ENCODE data around the gene PITHD1.
"Not testable (repeated sequence)": the region's sequence is repeated elsewhere in the genome, so short reads cannot be mapped to it uniquely, and the experiment has no call there.

The PITHD1 gene

DNA sequence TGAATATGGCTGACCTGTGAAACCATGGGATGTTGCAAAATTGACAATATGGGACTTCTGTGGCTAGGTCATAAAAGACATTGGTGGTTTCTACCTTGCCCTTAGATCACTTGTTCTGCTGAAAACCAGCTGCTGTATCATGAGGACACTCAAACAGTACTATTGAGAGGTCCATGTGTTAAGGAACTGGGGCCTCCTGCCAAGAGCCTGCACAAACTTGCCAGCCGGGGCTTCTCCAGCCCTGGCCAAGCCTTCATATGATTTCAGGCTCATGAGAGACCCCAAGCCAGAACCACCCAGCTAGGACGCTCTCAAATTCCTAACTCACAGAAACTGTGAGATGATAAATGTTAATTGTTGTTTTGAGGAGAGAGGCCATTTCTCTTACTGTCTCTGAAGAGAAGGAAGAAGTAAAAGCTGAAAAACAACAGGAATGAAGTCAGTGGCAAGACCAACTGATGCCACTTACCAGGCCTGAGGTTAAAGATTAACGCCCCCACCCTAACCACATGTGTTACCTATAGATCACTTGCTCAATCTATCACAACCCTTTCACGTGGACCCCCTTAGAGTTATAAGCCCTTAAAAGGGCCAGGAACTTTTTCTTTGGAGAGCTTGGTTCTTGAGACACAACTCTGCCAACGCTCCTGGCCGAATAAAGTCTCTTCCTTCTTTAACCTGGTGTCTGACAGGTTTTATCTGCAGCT, 3.9 kb upstream of the PITHD1 start:
- DNase-seq, result no peak

DNA sequence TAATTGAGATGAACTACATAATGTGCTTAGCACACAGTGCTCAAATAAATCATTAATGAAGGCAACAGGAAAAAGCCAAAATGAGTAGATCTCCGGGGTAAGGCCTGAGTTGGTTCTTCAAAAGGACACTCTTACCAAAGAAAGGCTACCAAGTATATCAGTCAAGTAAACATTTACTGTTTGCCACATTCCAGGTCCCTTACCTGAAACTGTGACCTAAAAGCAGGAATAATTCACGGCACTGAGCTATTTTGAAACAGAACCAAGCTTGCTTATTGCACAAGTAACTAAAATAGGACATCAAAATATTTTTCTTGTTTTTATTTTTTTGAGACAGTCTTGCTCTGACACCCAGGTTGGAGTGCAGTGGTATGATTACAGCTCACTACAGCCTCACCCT, 2.0 kb upstream of the PITHD1 start:
- DNase-seq, result no peak

DNA sequence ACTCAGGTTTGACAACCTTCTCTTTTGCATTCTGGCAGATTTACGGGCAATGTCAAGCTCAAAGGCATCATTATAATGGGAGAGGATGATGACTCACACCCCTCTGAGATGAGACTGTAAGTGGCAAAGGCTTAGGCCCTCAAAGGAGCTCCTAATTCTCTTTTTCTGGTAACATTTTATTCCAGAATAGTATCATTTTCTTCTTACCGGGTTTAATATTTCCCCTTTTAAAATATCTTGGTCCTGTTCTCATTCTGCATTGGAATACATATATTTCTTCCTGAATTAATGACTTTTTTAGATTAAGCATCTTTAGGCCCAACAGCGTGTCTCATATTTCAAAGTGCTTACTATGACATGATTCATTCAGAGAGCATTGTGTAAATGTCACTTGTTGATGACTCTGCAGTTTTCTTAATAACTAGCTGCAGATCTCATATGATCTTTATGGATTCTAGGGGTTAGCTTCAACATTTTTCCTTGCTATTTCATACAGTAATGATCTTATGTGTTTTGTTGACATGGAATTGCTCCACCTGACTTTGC, 1.7 kb downstream of the PITHD1 start:
- DNase-seq, result no peak

DNA sequence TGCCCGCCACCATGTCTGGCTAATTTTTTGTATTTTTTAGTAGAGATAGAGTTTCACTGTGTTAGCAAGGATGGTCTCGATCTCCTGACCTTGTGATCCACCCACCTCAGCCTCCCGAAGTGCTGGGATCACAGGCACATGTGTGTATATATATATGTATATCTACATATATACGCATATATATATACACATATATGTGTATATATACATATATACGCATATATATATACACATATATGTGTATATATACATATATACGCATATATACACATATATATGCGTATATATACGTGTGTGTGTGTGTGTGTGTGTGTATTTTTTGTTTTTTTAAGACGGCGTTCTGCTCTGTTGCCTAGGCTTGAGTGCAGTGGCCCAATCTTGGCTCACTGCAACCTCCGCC, 4.9 kb downstream of the PITHD1 start:
- not testable (repeated sequence) for DNase-seq

DNA sequence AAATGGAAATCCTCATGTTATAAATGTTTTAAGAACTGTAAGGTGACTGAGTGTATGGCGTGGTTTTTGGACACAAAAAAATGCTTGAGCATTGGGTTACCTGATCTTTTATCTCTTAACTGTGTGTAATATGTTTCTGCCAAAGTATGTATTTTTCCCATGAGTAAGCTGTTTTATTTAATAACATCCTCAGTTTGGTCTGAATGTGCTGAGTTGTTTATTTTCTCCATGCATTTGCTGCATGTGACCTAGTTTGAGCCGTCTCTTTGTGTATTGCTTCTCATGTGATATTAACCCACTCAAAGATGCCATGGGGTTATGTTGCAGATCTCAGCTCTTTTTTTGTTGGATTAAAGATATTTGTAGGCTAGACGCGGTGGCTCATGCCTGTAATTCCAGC, 6.6 kb downstream of the PITHD1 start:
- no peak for DNase-seq

DNA sequence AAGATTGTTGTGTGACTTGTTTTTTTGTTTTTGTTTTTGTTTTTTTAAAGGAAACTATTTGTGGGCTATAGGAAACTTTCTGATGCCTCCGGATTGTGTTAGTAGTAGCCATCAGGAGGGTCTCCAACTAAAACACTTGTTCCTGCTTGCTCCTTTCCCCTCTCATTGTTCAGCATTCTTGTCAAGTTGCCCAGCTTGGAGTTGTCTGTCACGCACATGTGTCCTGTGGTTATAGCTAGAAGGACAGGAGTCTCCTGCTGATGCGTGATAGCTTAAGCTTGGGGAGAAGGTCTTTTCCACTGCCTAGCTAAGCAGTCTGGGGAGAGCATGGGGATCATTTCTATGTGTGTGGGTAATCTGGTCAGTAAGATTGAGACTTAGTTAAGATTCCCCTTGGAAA, 9.5 kb downstream of the PITHD1 start:
- no peak for DNase-seq

DNA sequence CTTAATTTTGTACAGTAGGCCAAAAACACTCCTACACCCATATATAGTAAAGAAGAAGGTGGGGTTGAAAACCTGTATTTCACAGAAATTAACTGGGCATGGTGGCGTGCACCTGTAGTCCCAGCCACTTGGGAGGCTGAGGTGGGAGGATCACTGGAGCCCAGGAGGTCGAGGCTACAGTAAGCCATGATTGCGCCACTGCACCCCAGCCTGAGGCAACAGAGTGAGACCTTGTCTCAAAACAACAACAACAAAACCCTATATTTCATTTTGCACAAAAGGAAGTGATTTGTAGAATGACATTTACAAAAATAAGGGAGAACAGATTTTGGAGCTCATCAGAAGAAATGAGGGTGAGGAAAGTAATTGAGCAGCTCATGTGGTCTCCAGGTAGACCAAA, 10.5 kb downstream of the PITHD1 start:
- DNase-seq, result no peak

DNA sequence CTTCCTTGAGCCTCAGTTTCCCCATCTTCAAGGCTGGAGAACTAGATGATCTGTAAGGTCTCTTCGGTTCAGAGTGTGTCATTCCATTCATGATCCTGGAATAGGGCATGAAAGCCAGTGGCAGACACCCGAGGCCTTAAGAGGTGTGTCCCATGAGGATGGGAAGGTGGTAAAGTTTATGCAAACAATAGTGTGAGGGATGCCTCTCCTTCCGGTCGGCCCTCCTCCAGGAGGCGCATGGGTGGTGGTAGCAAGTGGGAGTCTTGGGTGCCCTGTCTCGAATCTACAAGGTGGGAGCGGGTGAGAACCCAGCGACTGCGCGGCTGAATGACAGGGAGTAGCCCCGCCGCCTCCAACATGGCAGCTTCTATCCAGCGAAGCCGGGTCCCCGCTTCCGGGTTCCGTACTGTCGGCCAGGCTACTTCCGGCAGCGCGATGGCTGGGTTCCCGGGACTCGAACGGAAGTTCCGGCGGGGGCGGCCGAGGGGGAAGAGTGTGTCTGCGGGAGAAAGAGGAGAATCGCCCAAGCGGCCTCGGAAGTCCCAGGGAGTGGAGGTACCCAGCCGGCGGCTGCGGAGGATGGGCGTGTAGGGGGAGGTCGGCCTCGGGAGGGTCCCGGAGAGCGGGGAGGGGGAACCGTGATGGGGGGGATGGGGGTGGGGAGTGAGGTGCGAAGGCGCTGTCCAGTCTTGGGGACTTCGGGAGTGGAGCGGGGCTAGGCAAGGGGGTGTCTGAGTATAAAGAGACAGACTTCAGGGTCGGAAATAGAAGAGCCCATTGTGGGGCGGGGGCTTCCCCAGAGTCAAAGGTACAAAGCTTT, 12.7 kb downstream of the PITHD1 start, which contains the start of gene LYPLA2:
Gene LYPLA2 (plus strand): TSS at position 450 of the 820 bp plus-strand sequence. CDS start 1,538 bp downstream, outside the sequence.
- DNase-seq, result peak; percentile 78

DNA sequence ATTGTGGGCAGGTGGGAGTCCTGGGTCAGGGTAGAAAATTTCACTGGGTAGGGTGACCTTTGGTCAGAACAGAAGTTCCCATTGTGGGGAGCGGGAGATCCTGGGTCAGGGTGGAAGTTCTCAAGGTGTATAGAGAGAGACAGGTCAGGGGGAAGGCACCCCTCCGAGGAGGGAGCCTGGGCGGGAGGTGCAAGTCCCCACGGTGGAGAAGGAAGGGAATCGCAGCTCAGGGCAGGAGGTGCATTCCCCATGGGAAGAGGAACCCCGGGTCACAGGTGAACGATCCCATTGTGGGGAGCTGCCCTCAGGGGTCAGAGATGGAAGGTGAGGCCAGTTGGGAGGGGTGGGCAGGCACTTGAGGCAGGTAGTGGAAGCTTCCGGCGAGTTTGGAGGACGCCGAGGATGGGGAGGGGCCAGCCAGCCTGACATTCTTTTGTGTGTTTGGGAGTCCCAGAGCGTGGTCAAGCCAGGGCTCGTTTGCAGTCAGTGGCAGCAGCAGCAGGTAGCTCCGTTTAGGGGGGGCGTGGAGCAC, 13.4 kb downstream of the PITHD1 start:
- no peak for DNase-seq

DNA sequence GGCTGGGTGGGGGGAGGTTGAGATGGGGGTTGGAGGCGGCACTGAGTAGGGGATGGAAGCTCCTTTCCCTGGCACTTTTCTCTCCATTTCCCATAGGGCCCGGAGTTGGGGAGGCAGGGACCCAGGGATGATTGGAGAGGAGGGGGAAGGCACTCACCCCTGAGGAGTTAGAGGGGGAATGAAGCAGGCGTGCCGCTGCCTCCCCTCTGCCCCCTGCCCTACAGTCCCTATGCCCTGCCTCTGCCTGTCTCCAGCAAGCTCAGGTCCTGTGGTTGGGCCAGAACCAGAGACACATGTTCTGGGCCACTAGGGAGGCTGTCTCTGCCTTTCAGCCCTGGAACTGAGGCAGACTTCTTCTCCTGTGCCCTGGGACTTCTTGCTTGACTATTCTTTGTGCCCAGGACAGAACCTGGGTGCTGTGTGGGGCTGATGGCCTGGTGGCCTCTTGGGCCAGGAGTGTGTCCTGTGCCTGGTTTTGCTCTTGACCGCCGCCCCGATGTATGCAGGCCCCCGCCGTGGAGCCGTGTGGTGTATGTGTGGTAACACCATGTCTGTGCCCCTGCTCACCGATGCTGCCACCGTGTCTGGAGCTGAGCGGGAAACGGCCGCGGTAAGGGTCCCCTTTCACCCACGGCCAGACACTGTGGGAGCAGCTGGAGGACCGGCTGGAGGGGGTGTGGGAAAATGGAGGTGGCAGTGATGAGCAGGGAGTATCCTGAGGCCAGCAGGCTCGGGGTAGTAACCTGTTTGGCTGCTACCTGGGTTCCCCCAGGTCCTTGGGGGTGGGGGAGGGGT, 14.1 kb downstream of the PITHD1 start:
- DNase-seq, result no peak

DNA sequence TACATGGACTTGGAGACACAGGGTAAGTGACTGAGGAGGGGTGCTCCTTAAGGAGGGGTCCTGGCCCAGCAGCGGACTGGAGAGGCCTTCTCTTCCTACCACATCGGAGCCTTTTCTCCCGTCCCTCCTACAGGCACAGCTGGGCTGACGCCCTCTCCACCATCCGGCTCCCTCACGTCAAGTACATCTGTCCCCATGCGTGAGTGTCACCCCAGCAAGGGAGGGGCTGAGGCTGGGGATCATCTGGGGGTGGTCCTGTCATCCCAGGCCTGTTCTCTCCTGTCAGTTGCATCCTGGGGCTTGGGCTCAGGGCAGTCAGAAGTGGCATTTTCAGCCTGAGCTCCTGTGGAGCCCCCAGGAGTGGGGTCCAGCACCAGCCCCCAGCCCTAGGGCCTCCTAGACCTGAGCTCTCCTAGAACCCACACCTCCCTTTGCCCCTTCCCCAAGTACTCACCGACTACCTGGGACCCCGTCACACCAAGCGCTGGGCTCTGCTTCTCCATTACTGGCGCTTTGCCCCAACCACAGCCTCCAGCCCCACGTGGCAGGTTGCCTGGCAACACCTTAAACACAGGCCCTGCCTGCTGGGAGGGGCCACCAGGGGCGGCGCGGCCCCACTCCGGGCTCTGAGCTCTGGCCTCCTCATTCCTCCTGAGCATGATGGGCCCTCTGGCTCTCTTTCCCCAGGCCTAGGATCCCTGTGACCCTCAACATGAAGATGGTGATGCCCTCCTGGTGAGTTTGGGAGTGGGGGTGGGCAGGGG, 15.0 kb downstream of the PITHD1 start:
- DNase-seq, result no peak

DNA sequence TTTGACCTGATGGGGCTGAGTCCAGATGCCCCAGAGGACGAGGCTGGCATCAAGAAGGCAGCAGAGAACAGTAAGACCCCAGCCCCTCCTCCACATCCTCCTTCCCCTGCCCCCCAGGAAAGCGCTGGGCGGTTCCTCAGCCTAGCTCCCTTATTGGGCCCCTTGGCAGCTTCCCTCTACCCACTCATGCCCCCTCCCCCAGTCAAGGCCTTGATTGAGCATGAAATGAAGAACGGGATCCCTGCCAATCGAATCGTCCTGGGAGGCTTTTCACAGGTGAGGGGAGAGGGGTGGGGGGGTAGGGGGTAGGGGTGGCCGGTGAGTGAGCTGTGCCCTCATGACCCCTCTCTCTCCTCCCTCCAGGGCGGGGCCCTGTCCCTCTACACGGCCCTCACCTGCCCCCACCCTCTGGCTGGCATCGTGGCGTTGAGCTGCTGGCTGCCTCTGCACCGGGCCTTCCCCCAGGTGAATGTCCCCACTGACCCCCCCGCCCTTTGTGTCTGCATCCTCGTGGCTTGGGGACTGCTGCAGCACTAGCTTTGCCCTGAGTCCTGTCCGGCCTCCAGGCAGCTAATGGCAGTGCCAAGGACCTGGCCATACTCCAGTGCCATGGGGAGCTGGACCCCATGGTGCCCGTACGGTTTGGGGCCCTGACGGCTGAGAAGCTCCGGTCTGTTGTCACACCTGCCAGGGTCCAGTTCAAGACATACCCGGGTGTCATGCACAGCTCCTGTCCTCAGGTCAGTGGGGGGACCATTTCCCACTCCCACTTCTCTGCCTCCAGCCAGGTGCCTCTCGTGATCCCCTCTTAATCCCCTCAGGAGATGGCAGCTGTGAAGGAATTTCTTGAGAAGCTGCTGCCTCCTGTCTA, 15.9 kb downstream of the PITHD1 start:
- DNase-seq, result no peak

DNA sequence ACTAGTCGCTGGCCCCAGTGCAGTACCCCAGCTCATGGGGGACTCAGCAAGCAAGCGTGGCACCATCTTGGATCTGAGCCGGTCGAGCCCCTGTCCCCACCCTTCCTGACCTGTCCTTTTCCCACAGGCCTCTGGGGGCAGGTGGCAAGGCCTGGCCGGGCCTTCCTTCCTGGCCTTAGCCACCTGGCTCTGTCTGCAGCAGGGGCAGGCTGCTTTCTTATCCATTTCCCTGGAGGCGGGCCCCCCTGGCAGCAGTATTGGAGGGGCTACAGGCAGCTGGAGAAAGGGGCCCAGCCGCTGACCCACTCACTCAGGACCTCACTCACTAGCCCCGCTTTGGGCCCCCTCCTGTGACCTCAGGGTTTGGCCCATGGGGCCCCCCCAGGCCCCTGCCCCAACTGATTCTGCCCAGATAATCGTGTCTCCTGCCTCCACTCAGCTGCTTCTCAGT, 16.5 kb downstream of the PITHD1 start:
- DNase-seq, result not testable (repeated sequence)

DNA sequence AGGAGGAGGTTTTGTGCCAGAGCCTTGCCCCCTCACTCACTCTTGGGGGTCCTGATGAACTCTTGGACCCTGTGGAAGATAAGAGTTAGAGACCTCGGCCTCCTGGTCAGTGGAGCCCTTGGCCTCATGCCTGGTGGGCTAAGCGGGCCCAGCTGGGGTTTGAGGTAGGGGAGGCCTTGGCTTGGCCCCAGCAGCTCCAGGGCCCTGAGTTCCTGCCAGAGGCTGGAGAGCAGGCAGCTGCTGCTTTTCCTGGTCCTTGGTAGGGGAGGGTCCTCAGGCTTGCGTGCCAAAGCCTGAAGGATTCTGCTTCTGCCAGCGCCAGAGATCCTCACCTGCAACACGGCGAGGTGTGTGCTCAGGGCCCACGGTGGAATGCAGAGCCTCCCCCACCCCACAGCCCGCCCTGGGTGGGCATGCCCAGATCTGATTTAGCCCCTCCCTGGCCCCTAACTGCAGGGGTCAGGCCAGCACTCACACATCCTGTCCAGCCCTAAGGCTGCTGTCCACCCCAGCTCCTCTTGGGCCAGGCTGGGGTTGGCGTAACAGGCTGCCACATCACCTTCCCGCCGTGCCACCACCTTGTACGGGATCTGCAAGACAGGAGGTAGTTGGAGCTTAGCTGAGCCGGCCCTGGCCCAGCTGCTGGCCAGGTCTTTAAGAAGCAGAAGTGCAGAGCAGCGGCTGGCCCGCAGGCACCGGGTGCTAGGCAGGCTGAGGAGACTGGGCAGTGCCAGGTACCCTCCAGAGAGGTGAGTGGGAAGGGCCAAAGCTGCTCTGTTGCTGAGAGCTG, 17.7 kb downstream of the PITHD1 start:
- no peak for DNase-seq

DNA sequence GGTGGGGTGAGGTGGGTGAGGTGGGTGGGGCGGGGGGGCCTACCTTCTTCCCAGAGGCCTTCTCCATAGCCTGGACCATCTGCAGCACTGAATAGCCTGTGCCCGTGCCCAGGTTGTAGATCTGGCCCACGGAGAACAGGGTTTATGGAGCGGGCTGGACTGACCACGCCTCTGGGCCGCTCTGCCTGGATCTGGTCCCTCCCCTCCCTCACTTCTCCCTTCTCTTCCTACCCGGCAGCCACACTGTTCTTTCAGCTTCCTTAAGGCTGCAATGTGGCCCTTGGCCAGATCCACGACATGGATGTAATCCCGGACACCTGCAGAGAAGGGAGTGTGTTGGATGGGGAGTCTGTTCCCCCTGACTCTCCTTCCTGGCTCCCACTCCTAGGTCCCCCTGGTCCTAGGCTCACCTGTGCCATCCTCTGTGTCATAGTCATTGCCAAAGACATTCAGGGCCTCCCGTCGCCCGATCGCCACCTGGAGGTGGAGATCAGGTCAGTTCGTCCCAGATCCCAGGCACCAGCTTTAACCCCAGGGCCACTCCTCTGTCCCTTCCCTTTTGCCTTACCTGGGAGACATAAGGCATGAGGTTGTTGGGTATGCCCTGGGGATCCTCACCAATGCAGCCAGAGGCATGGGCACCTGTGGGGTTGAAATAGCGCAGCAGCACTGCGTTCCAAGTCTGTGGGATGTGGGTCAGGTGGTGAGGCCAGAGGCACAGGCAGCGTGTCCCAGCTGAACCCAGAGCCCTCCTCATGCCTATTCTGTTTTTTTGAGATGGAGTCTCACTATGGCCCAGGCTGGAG, 18.5 kb downstream of the PITHD1 start:
- no peak for DNase-seq

DNA sequence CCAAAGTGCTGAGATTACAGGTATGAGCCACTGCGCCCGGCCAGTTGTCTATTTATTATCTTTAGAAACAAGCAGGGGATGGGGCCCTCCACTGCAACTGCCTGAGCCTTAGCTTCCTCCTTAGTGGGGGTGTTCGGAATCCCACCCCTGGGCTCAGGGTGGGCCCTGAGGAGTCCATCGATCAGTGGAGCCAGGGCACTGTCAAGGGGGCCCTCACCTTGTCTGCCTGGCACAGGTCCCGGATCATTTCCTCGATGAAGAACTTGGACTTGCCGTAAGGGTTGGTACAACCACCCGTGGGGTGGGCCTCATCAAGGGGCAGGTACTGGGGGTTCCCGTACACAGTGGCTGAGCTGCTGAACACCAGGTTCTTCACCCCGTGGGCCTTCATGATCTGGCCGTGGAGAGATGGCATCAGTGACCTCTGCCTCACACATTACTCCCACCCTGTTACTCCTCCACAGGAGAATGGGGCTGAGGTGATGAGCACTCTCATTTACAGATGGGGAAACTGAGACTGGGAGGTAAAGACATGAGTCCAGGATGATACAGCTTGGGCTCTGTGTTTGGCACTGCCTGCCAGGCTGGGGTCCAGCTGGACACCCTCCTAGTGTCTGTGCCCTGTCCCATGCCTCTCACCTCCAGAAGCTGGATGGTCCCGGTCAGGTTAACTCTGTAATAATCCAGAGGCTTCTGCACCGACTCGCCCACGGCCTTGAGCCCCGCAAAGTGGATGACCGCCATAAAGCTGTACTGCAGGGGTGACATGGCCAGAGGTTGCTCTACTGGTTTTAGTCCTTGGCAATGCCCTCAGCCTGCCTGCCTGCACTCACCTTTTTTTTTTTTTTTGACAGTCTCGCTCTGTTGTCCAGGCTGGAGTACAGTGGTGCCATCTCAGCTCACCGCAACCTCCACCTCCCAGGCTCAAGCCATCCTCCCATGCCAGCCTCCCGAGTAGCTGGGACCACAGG, 19.5 kb downstream of the PITHD1 start:
- DNase-seq, result no peak

DNA sequence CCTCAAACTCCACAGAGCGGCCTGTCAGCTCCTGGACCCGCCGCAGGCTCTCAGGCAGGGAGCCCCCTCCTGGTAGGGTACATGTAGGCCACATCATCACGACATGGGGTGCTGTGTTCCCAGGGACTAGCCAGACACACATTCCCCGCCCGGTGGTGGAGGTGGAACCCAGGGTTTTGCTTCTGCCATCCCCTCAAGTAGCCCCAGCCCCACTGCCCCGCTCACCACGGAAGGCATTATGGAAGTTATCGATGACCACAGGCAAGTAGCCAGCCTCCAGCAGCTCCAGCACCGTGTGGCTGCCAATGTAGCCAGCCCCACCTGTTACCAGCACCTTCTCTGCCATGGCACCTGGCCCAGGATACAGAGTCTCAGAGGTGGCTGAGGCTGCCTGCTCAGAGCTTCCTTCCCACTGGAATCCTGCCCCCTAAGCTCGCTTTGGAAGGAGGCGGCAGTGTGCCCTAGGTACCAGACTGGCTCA, 20.5 kb downstream of the PITHD1 start:
- no peak for DNase-seq

DNA sequence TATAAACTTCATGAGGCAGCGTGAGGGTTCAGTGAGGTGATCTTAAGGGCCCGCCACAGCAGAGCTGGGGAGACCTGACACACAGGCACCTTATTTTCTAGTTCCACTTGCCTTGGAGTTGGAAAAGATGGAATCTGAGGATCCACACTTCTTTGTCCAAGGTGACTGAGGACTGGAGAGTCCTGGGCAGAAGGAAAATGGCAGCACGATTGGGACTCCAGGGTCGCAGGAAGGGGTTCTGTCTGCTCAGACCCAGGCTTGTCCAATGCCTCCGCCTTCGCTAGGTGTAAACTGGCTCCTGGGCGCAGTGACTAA, 21.0 kb downstream of the PITHD1 start:
- DNase-seq, result no peak

Measured in 8988T (cell line).